Left lung (tissue), 10 donors: ENCODE measurements around the gene POLR3G. TPM values are rescaled to one million over a fixed set of nuclear protein-coding genes. Genes with fewer than 3 reads are reported as not detected.

Experiments
- ATAC-seq: fragments of 200-7000 bp; cut with Tn5 transposase; one replicate; pipeline ENCODE4 v1.9.1; 2020; ENCODE audit warnings: moderate library complexity
- DNase-seq, 4 donors: peaks; one replicate each; pipeline ENCODE4 v3.0.0-alpha.2; 2013 to 2020
- H3K27ac ChIP-seq, 2 donors: fragments of 200-600 bp; sonication (generic) in 1 of 2; one replicate each; pipeline versions ENCODE4 v1.5.0 to v1.8.0; 2020 to 2021
- H3K27me3 ChIP-seq, 2 donors: fragments of 200-600 bp; sonication (generic) in 1 of 2; one replicate each; pipeline versions ENCODE4 v1.5.0 to v1.8.0; 2020 to 2021
- H3K36me3 ChIP-seq, 2 donors: fragments of 200-600 bp; sonication (generic) in 1 of 2; one replicate each; pipeline versions ENCODE4 v1.5.0 to v1.8.0; 2020 to 2021
- H3K4me1 ChIP-seq, 2 donors: fragments of 200-600 bp; one replicate each; pipeline ENCODE4 v1.8.0; 2021
- H3K4me3 ChIP-seq, 2 donors: fragments of 200-600 bp; sonication (generic) in 1 of 2; one replicate each; pipeline versions ENCODE4 v1.5.0 to v1.8.0; 2020 to 2021; ENCODE audit warnings: mild to moderate bottlenecking in 1 of 2
- H3K9me3 ChIP-seq, 2 donors: fragments of 200-600 bp; sonication (generic) in 1 of 2; one replicate each; pipeline versions ENCODE4 v1.5.0 to v1.8.0; 2020 to 2021
- CTCF ChIP-seq, 2 donors: fragments of 200-600 bp; sonication (generic) in 1 of 2; IDR thresholded peaks; one replicate each; pipeline versions ENCODE4 v1.5.0 to v1.8.0; 2021; ENCODE audit warnings: antibody characterized with exemption in 2 of 2
- intact Hi-C, 2 donors: fragments of 100-400 bp; cut with DNase I; formaldehyde crosslinking; loops; one replicate each; pipeline versions ENCODE4 v1.11.2 to v1.14.2; 2022
- polyA plus RNA-seq, 6 donors: library from polyadenylated mRNA; unstranded; fragments of 120-200 nt; gene quantifications; one replicate each; pipeline ENCODE4 v1.2.1, GENCODE V29; 2013; ENCODE audit not compliant: insufficient read length in 6 of 6
- total RNA-seq, 2 donors: library from RNA; stranded (reverse); fragmentation: NEBNext Ultra II Directional; extraction: Animal tissue kit (Norgen Biotek cat#: 25700); gene quantifications; one replicate each; pipeline ENCODE4 v1.2.1, GENCODE V29; 2021
- donor health status: DM: no; HTN: yes; CAD: no.
- donor health status: DM: no; HTN: no; CAD: no.

The POLR3G gene
- total and polyA plus RNA-seq, 8 donors: 2.0 to 4.5 (median 3.5) TPM

GRCh38 chr5:90440644-90441043 lies 34.0 kb upstream of the POLR3G start:
- intact Hi-C loops: no loop called here
- ATAC-seq (no peak), DNase-seq (no peak)
- no peak for TF ChIP-seq CTCF (IDR thresholded peaks at IDR 0.05)
- peaks cover 0 to 7% of the 10 kb centered on the region in 2 donors for H3K4me1 ChIP-seq
- no peaks in the 10 kb centered on the region for H3K27me3 ChIP-seq
- H3K4me3 ChIP-seq: no peak overlapping the region
- H3K9me3 ChIP-seq: no peaks in the 10 kb centered on the region
- no peak overlapping the region for H3K27ac ChIP-seq
- H3K36me3 ChIP-seq: no peaks in the 10 kb centered on the region

GRCh38 chr5:90446961-90447360 lies 27.7 kb upstream of the POLR3G start:
- Histone ChIP-seq H3K9me3 (no peaks in the 10 kb centered on the region), H3K27me3 (no peaks in the 10 kb centered on the region), H3K4me3 (no peak overlapping the region), H3K27ac (no peak overlapping the region), H3K4me1 (no peaks in the 10 kb centered on the region), H3K36me3 (no peaks in the 10 kb centered on the region)
- ATAC-seq: no peak
- no peak for DNase-seq
- no peak for TF ChIP-seq CTCF (IDR thresholded peaks at IDR 0.05)
- intact Hi-C loops: no loop called here

- Histone ChIP-seq H3K27ac (no peak overlapping the region), H3K27me3 (no peaks in the 10 kb centered on the region), H3K4me1 (no peaks in the 10 kb centered on the region), H3K36me3 (no peaks in the 10 kb centered on the region), H3K4me3 (no peak overlapping the region), H3K9me3 (no peaks in the 10 kb centered on the region)
- no peak for ATAC-seq
- TF ChIP-seq CTCF (IDR thresholded peaks at IDR 0.05): no peak
- DNase-seq: no peak
- intact Hi-C loops: no loop called here
Observed at GRCh38 chr5:90461288-90461687, 13.4 kb upstream of the POLR3G start.

- H3K4me1 ChIP-seq: peaks cover 0 to 20% of the 10 kb centered on the region in 2 donors
- H3K27me3 ChIP-seq: no peaks in the 10 kb centered on the region
- peak overlapping the region; percentile 87 to 97 for H3K4me3 ChIP-seq
- TF ChIP-seq CTCF (IDR thresholded peaks at IDR 0.05): no peak
- ATAC-seq: no peak
- no peaks in the 10 kb centered on the region for H3K9me3 ChIP-seq
- no peak for DNase-seq
- no peaks in the 10 kb centered on the region for H3K36me3 ChIP-seq
- no peak overlapping the region for H3K27ac ChIP-seq
- intact Hi-C loops: no loop called here
Observed at GRCh38 chr5:90472783-90473395, 1.8 kb upstream of the POLR3G start.

- H3K4me3 ChIP-seq: peak overlapping the region; percentile 87 to 97
- DNase-seq (peak; percentile 35 to 89 (median 40)), ATAC-seq (peak; percentile 50)
- H3K9me3 ChIP-seq: no peaks in the 10 kb centered on the region
- peak overlapping the region; percentile 81 to 86 for H3K27ac ChIP-seq
- H3K36me3 ChIP-seq: no peaks in the 10 kb centered on the region
- intact Hi-C loops: no loop called here
- TF ChIP-seq CTCF (IDR thresholded peaks at IDR 0.05): no peak
- H3K4me1 ChIP-seq: peaks cover 0 to 20% of the 10 kb centered on the region in 2 donors
- H3K27me3 ChIP-seq: no peaks in the 10 kb centered on the region
Observed at GRCh38 chr5:90473396-90474234, 1.0 kb upstream of the POLR3G start.
